HepG2 (cell line): ENCODE measurements around the gene ABAT. TPM values are rescaled to one million over a fixed set of nuclear protein-coding genes. Genes with fewer than 3 reads are reported as not detected.
A peak's percentile ranks its signal among the peaks of the same experiment; 100 is the strongest.

ENCODE experiments used
- ATAC-seq: fragments of 200-7000 bp; cut with Tn5 transposase; 3 replicates; pipeline ENCODE4 v1.9.1; 2020; ENCODE audit warnings: mild to moderate bottlenecking, moderate library complexity
- BruUV-seq: library from RNA; stranded (reverse); fragments of 400-500 nt; replicated peaks from 2 replicates; lab custom pipeline; 2021; lab: Mats Ljungman, UMichigan
- CTCF ChIA-PET: fragments of 300-600 bp; formaldehyde crosslinking; extraction: SDS; loops from one replicate; lab custom pipeline; 2021; ENCODE audit warnings: low total read pairs, inconsistent platforms, low intra/inter-chr PET ratio; lab: Yijun Ruan, JAX
- POLR2A ChIA-PET: fragments of 350-600 bp; sonication (Branson Sonifier 250); formaldehyde crosslinking; loops from one replicate; lab custom pipeline; 2020; ENCODE audit warnings: antibody characterized with exemption, inconsistent platforms; lab: Yijun Ruan, JAX
- DNase-seq: peaks from one replicate; pipeline ENCODE4 v3.0.0-alpha.2; 2015; ENCODE audit warnings: low spot score
- FAIRE-seq: peaks from 3 replicates; lab custom pipeline; 2011; peaks lifted over from hg19 to GRCh38; lab: Jason Lieb, UNC
- H2AFZ ChIP-seq: one replicate; pipeline ENCODE4 v1.6.1; 2011; ENCODE audit warnings: low read length, inconsistent platforms
- H3K27ac ChIP-seq: fragments of 300-600 bp; 3 replicates; pipeline ENCODE4 v1.8.0; 2011; ENCODE audit warnings: mixed run types, mild to moderate bottlenecking, mixed read lengths, low read length, inconsistent platforms; ENCODE audit not compliant: insufficient read depth; ENCODE audit errors: extremely low read length
- H3K27me3 ChIP-seq, 2 experiments: fragments of 200-600 bp in 1 of 2; 2 replicates in 1 of 2; 3 replicates in 1 of 2; pipeline versions ENCODE4 v1.6.0 to v1.8.0; 2011; ENCODE audit warnings: low read length in 2 of 2, mild to moderate bottlenecking in 2 of 2, moderate library complexity in 2 of 2, inconsistent platforms in 1 of 2; ENCODE audit not compliant: insufficient read depth in 2 of 2, control insufficient read depth in 1 of 2
- H3K36me3 ChIP-seq, 2 experiments: fragments of 200-600 bp in 1 of 2; replicated peaks in 1 of 2; 2 replicates in 1 of 2; 3 replicates in 1 of 2; pipeline versions ENCODE4 v1.5.1 to v1.8.0; 2011; ENCODE audit warnings: low read length in 2 of 2, inconsistent platforms in 1 of 2; ENCODE audit not compliant: insufficient read depth in 2 of 2, control insufficient read depth in 1 of 2
- H3K4me1 ChIP-seq: 2 replicates; pipeline ENCODE4 v1.5.1; 2012; ENCODE audit warnings: low read length, inconsistent platforms; ENCODE audit not compliant: insufficient read depth
- H3K4me2 ChIP-seq: 2 replicates; pipeline ENCODE4 v1.6.0; 2011; ENCODE audit warnings: low read depth, low read length, inconsistent platforms
- H3K4me3 ChIP-seq, 3 experiments: fragments of 200-600 bp in 1 of 3; sonication (generic), shearing (Covaris generic) in 1 of 3; replicated peaks in 1 of 3; 2 replicates each; pipeline ENCODE4 v1.5.1; 2011 to 2016; ENCODE audit warnings: low read length in 3 of 3, inconsistent platforms in 2 of 3, low read depth in 2 of 3, mild to moderate bottlenecking in 2 of 3, control low read depth in 1 of 3, mixed read lengths in 1 of 3; ENCODE audit not compliant: insufficient read depth in 1 of 3
- H3K79me2 ChIP-seq: one replicate; pipeline ENCODE4 v1.6.1; 2011; ENCODE audit warnings: low read length, inconsistent platforms; ENCODE audit not compliant: insufficient read depth
- H3K9ac ChIP-seq: 2 replicates; pipeline ENCODE4 v1.6.0; 2011; ENCODE audit warnings: mild to moderate bottlenecking, low read depth, low read length, inconsistent platforms; ENCODE audit not compliant: insufficient read depth
- H3K9me3 ChIP-seq: 2 replicates; pipeline ENCODE4 v1.5.1; 2012; ENCODE audit warnings: mild to moderate bottlenecking, low read length
- H4K20me1 ChIP-seq: 2 replicates; pipeline ENCODE4 v1.6.0; 2011; ENCODE audit warnings: inconsistent platforms, mild to moderate bottlenecking, low read length, moderate library complexity; ENCODE audit not compliant: insufficient read depth
- ARNT2 ChIP-seq: sonication (generic); formaldehyde crosslinking; IDR thresholded peaks from 2 replicates; pipeline ENCODE4 v1.8.0; 2022; ENCODE audit warnings: mild to moderate bottlenecking, low read depth, missing genetic modification reagents, moderate library complexity
- FOSL1 ChIP-seq: sonication (generic); formaldehyde crosslinking; IDR thresholded peaks from 2 replicates; pipeline ENCODE4 v1.9.0; 2021; ENCODE audit warnings: missing genetic modification reagents, borderline replicate concordance
- HDAC1 ChIP-seq: sonication (generic); formaldehyde crosslinking; IDR thresholded peaks from 2 replicates; pipeline ENCODE4 v1.5.1; 2020; ENCODE audit warnings: mild to moderate bottlenecking, missing genetic modification reagents
- MAFK ChIP-seq, 2 experiments: IDR thresholded peaks in 1 of 2; conservative IDR thresholded peaks in 1 of 2; 2 replicates each; pipeline ENCODE4 v1.6.1; 2011; ENCODE audit warnings: improper control_type of control experiment in 2 of 2, low read length in 2 of 2
- NR1H2 ChIP-seq: sonication (generic); formaldehyde crosslinking; IDR thresholded peaks from 2 replicates; pipeline ENCODE4 v1.8.1; 2022; ENCODE audit warnings: low read depth, missing genetic modification reagents, borderline replicate concordance
- SOX6 ChIP-seq, 2 experiments: fragments of 450-650 bp in 1 of 2; sonication (generic) in 1 of 2; formaldehyde crosslinking in 1 of 2; IDR thresholded peaks; 2 replicates each; pipeline versions ENCODE4 v1.4.0 to v1.6.1; 2017 to 2020; ENCODE audit warnings: antibody characterized with exemption in 1 of 2, mild to moderate bottlenecking in 1 of 2, missing genetic modification reagents in 1 of 2
- TRIM24 ChIP-seq: sonication (generic); formaldehyde crosslinking; IDR thresholded peaks from 2 replicates; pipeline ENCODE4 v1.8.0; 2022; ENCODE audit warnings: mild to moderate bottlenecking, missing genetic modification reagents
- WIZ ChIP-seq: sonication (generic); formaldehyde crosslinking; IDR thresholded peaks from 2 replicates; pipeline ENCODE4 v1.5.1; 2020; ENCODE audit warnings: mild to moderate bottlenecking, missing genetic modification reagents
- ZBTB1 ChIP-seq: sonication (generic); formaldehyde crosslinking; IDR thresholded peaks from 2 replicates; pipeline ENCODE4 v1.4.0; 2020; ENCODE audit warnings: missing genetic modification reagents, borderline replicate concordance
- ZBTB20 ChIP-seq: sonication (generic); formaldehyde crosslinking; IDR thresholded peaks from 2 replicates; pipeline ENCODE4 v1.8.1; 2023; ENCODE audit warnings: missing genetic modification reagents, low read depth, mild to moderate bottlenecking, borderline replicate concordance
- ZNF225 ChIP-seq: sonication (generic); formaldehyde crosslinking; IDR thresholded peaks from 2 replicates; pipeline ENCODE4 v1.4.0; 2020; ENCODE audit warnings: mild to moderate bottlenecking, missing genetic modification reagents
- ZNF280B ChIP-seq: sonication (generic); formaldehyde crosslinking; IDR thresholded peaks from 2 replicates; pipeline ENCODE4 v1.5.0; 2020; ENCODE audit warnings: missing genetic modification reagents, mild to moderate bottlenecking, borderline replicate concordance
- ZNF326 ChIP-seq: sonication (generic); formaldehyde crosslinking; IDR thresholded peaks from 2 replicates; pipeline ENCODE4 v1.4.0; 2020; ENCODE audit warnings: missing genetic modification reagents, borderline replicate concordance
- WGBS: methylation state at CpG from one replicate; pipeline ENCODE4 v1.1.6; 2017; ENCODE audit warnings: low lambda C conversion rate; 5-methylcytosine and 5-hydroxymethylcytosine counted together
- in situ Hi-C: cut with HindIII; loops from 2 replicates; pipeline ENCODE4 v1.10.0; 2017; ENCODE audit warnings: low pct_unique_long_range_greater_than_20kb; ENCODE audit not compliant: extremely low pct_ligation_motif_present
- intact Hi-C: fragments of 100-400 bp; cut with micrococcal nuclease; formaldehyde crosslinking; loops from one replicate; pipeline ENCODE4 v1.10.0; 2022; ENCODE audit not compliant: unreplicated experiment
- polyA plus RNA-seq, 8 experiments: library from polyadenylated mRNA; depleted of rRNA in 3 of 8; stranded (reverse) in 7 of 8; unstranded in 1 of 8; fragments of >200 nt; fragmentation: Illumina TruSeq in 4 of 8; extraction: Trizol in 4 of 8; gene quantifications; 2 replicates each; pipeline versions ENCODE4 v1.2.1 to v1.2.3, GENCODE V29; 2011 to 2016; ENCODE audit warnings: low read depth in 4 of 8, missing spikeins in 1 of 8, mixed read lengths in 1 of 8; ENCODE audit not compliant: insufficient read depth in 1 of 8
- total RNA-seq, 5 experiments: library from RNA; depleted of rRNA; stranded (reverse); fragments of >200 nt; fragmentation: Illumina TruSeq; extraction: Trizol; gene quantifications; 2 replicates each; pipeline ENCODE4 v1.2.3, GENCODE V29; 2016; ENCODE audit warnings: low read depth in 1 of 5
- TF ChIP-seq, protein P1 (sequence below): sonication (generic); IDR thresholded peaks from 2 replicates; pipeline ENCODE4 v1.6.1; 2016; ENCODE audit warnings: low read depth, borderline replicate concordance
- TF ChIP-seq, protein P2 (sequence below): sonication (generic); formaldehyde crosslinking; IDR thresholded peaks from 2 replicates; pipeline ENCODE4 v1.5.0; 2020; ENCODE audit warnings: mild to moderate bottlenecking, missing genetic modification reagents, moderate library complexity
- TF ChIP-seq, protein P3 (sequence below): sonication (generic); formaldehyde crosslinking; IDR thresholded peaks from 2 replicates; pipeline ENCODE4 v1.8.0; 2022; ENCODE audit warnings: mild to moderate bottlenecking, missing genetic modification reagents, moderate library complexity

Gene ABAT
- total and polyA plus RNA-seq, 2 of the 13 experiments (the other 11 are each of a cell fraction or from before 2014, with no cell fraction given) = 47.6 to 97.3 TPM

DNA sequence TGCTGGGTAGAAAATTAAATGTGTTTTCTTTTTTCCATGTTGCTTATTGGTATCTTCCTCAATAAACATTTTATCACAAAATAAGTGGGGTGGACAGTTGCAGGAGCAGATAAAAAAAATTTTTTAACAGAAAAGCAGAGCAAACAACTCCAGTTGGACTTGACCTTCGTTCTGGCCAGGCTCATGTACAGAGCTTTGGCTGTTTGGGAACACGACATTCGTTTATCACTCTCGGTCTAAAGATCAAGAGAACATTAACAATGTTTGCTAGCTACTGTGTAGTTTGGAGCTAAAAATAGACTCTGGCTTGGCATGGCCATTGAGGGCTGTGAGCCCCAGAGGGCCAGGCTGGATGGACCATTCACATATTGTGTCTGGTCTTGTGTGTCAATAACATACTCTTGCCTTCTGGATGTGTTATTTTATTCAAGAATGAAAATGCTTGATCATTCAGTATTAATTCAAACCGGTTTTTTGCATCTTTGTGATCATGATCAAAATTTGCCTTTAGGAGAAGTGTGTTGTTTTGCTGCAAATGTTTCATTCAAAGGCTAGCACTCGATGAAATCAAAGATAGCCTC is 66.4 kb downstream of the ABAT start:
- POLR2A ChIA-PET = interaction anchor here (0.9 to 3.8 kb wide), 7 partner anchors 10 to 350 kb away, joined by 3 to 17 read pairs (median 4); partner anchors contain the start of genes ABAT, CARHSP1 and HAPSTR1
- H3K4me3 ChIP-seq = peak overlapping the region in 1 of 3 experiments; percentile 0; a peak in 1 of 6 replicates
- no peaks in the 10 kb centered on the region for H3K9me3 ChIP-seq
- H3K27ac ChIP-seq = peak overlapping the region; percentile 48
- no peaks in the 10 kb centered on the region for H3K79me2 ChIP-seq
- in situ Hi-C loops (loop anchor here (5.0 kb wide), 1 partner anchor 64 kb away; no protein-coding TSS in a partner anchor), intact Hi-C loops (loop anchor here (1.0 to 10.0 kb wide), 6 partner anchors 20 to 394 kb away; partner anchors contain the start of genes LITAFD, PMM2 and TMEM186)
- peak; percentile 99 for ATAC-seq
- no peak overlapping the region for H3K9ac ChIP-seq
- H3K4me1 ChIP-seq = peaks cover 34% of the 10 kb centered on the region
- CTCF ChIA-PET = no interaction called here
- H3K4me2 ChIP-seq = peak overlapping the region; percentile 48
- no peak overlapping the region for H2AFZ ChIP-seq
- H3K36me3 ChIP-seq = peaks cover 5 to 8% of the 10 kb centered on the region in 2 experiments; a peak in 3 of 5 replicates
- WGBS = 1% methylated on average over 6 of the region's 6 CpGs
- peak; percentile 100 for DNase-seq
- H3K27me3 ChIP-seq = no peaks in the 10 kb centered on the region
- FAIRE-seq = peak; percentile 100
- no peaks in the 10 kb centered on the region for H4K20me1 ChIP-seq
- no TSS peak for BruUV-seq
- TF ChIP-seq ZNF326 (CRISPR knock-in tag) (no peak), ZNF225 (CRISPR knock-in tag) (no peak), NR1H2 (no peak), HDAC1 (CRISPR knock-in tag) (peak; percentile 84), WIZ (CRISPR knock-in tag) (no peak), SOX6 (IDR thresholded peaks at IDR 0.05) (no peak), SOX6 (CRISPR knock-in tag; IDR thresholded peaks at IDR 0.05) (peak; percentile 99), ZBTB1 (CRISPR knock-in tag) (no peak), MAFK (conservative IDR thresholded peaks at IDR 0.05 in 1 of 2, IDR thresholded peaks at IDR 0.05 in 1 of 2; ENCODE audit: low read length in 2 of 2) (no peak), ZBTB20 (peak; percentile 85; the same call in 1 of the 2 replicates), FOSL1 (CRISPR knock-in tag) (no peak), TRIM24 (CRISPR knock-in tag) (no peak), ZNF280B (CRISPR knock-in tag) (no peak), ARNT2 (no peak; the same call in 1 of the 2 replicates)
- TF ChIP-seq, protein P1, sequence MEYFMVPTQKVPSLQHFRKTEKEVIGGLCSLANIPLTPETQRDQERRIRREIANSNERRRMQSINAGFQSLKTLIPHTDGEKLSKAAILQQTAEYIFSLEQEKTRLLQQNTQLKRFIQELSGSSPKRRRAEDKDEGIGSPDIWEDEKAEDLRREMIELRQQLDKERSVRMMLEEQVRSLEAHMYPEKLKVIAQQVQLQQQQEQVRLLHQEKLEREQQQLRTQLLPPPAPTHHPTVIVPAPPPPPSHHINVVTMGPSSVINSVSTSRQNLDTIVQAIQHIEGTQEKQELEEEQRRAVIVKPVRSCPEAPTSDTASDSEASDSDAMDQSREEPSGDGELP = peak; percentile 59; the same call in 1 of the 2 replicates
- TF ChIP-seq, protein P2, sequence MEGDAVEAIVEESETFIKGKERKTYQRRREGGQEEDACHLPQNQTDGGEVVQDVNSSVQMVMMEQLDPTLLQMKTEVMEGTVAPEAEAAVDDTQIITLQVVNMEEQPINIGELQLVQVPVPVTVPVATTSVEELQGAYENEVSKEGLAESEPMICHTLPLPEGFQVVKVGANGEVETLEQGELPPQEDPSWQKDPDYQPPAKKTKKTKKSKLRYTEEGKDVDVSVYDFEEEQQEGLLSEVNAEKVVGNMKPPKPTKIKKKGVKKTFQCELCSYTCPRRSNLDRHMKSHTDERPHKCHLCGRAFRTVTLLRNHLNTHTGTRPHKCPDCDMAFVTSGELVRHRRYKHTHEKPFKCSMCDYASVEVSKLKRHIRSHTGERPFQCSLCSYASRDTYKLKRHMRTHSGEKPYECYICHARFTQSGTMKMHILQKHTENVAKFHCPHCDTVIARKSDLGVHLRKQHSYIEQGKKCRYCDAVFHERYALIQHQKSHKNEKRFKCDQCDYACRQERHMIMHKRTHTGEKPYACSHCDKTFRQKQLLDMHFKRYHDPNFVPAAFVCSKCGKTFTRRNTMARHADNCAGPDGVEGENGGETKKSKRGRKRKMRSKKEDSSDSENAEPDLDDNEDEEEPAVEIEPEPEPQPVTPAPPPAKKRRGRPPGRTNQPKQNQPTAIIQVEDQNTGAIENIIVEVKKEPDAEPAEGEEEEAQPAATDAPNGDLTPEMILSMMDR (CRISPR knock-in tag) = no peak
- TF ChIP-seq, protein P3, sequence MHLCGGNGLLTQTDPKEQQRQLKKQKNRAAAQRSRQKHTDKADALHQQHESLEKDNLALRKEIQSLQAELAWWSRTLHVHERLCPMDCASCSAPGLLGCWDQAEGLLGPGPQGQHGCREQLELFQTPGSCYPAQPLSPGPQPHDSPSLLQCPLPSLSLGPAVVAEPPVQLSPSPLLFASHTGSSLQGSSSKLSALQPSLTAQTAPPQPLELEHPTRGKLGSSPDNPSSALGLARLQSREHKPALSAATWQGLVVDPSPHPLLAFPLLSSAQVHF (CRISPR knock-in tag) = no peak
